SK-N-SH (cell line): ENCODE measurements around the gene UST. TPM values are rescaled to one million over a fixed set of nuclear protein-coding genes. Genes with fewer than 3 reads are reported as not detected.
"Not testable (repeated sequence)": the region's sequence is repeated elsewhere in the genome, so short reads cannot be mapped to it uniquely, and the experiment has no call there.

Experiments used
- CTCF ChIA-PET: fragments of 300-600, 350-600 bp; formaldehyde crosslinking; extraction: SDS; loops from one replicate; lab custom pipeline; 2021; lab: Yijun Ruan, JAX
- POLR2A ChIA-PET: fragments of 350-600 bp; sonication (Branson Sonifier 250); formaldehyde crosslinking; extraction: SDS; loops from one replicate; lab custom pipeline; 2020; ENCODE audit warnings: antibody characterized with exemption, inconsistent platforms; lab: Yijun Ruan, JAX
- DNase-seq: peaks from one replicate; pipeline ENCODE4 v3.0.0; 2012
- H2AFZ ChIP-seq: fragments of 200-600 bp; sonication (generic); 2 replicates; pipeline ENCODE4 v1.8.1; 2016; ENCODE audit warnings: antibody characterized with exemption, mild to moderate bottlenecking, low read depth
- H3F3A ChIP-seq: fragments of 200-600 bp; sonication (generic); replicated peaks from 2 replicates; pipeline ENCODE3; 2016; ENCODE audit warnings: antibody characterized with exemption, mild to moderate bottlenecking; ENCODE audit not compliant: insufficient read depth
- H3K27ac ChIP-seq, 2 experiments: fragments of 200-500 bp in 1 of 2; fragments of 200-600 bp in 1 of 2; sonication (Bioruptor generic) in 1 of 2; sonication (generic), shearing (Covaris generic) in 1 of 2; 2 replicates each; pipeline versions ENCODE4 v1.5.1 to v1.6.1; 2014 to 2016; ENCODE audit warnings: low read depth in 2 of 2, inconsistent platforms in 1 of 2, low read length in 1 of 2, mild to moderate bottlenecking in 1 of 2, mixed read lengths in 1 of 2
- H3K27me3 ChIP-seq: fragments of 200-600 bp; sonication (generic), shearing (Covaris generic); 2 replicates; pipeline ENCODE4 v1.6.1; 2016; ENCODE audit warnings: mixed run types; ENCODE audit not compliant: insufficient read depth
- H3K36me3 ChIP-seq, 2 experiments: fragments of 200-500 bp in 1 of 2; fragments of 200-600 bp in 1 of 2; sonication (Bioruptor generic) in 1 of 2; sonication (generic) in 1 of 2; replicated peaks in 1 of 2; 2 replicates each; pipeline versions ENCODE3 to v1.5.1; 2014 to 2016; ENCODE audit warnings: low read length in 1 of 2, mild to moderate bottlenecking in 1 of 2; ENCODE audit not compliant: insufficient read depth in 2 of 2, control insufficient read depth in 1 of 2
- H3K4me1 ChIP-seq, 2 experiments: fragments of 200-500 bp in 1 of 2; fragments of 200-600 bp in 1 of 2; sonication (Bioruptor generic) in 1 of 2; sonication (generic), shearing (Covaris generic) in 1 of 2; 2 replicates each; pipeline versions ENCODE4 v1.5.1 to v1.6.1; 2014 to 2016; ENCODE audit warnings: low read depth in 1 of 2, low read length in 1 of 2, mixed run types in 1 of 2; ENCODE audit not compliant: insufficient read depth in 2 of 2, control insufficient read depth in 1 of 2
- H3K4me2 ChIP-seq: fragments of 200-600 bp; sonication (generic), shearing (Covaris generic); 2 replicates; pipeline ENCODE4 v1.6.1; 2017; ENCODE audit warnings: mixed run types
- H3K4me3 ChIP-seq, 2 experiments: fragments of 200-500 bp in 1 of 2; fragments of 200-600 bp in 1 of 2; sonication (Bioruptor generic) in 1 of 2; sonication (generic), shearing (Covaris generic) in 1 of 2; 2 replicates each; pipeline versions ENCODE4 v1.5.1 to v1.8.1; 2014 to 2016; ENCODE audit warnings: low read depth in 2 of 2, inconsistent platforms in 1 of 2, low read length in 1 of 2, mild to moderate bottlenecking in 1 of 2, mixed read lengths in 1 of 2, moderate library complexity in 1 of 2
- H3K79me2 ChIP-seq: fragments of 200-600 bp; sonication (generic); 2 replicates; pipeline ENCODE4 v1.8.1; 2017; ENCODE audit warnings: mild to moderate bottlenecking; ENCODE audit not compliant: insufficient read depth
- H3K9ac ChIP-seq: fragments of 200-600 bp; sonication (generic); 2 replicates; pipeline ENCODE4 v1.6.1; 2017; ENCODE audit warnings: mixed run types
- H3K9me2 ChIP-seq: fragments of 200-600 bp; sonication (generic); 2 replicates; pipeline ENCODE4 v1.6.1; 2017; ENCODE audit warnings: mixed run types
- H3K9me3 ChIP-seq: fragments of 200-600 bp; sonication (generic); 2 replicates; pipeline ENCODE4 v1.6.1; 2017; ENCODE audit warnings: mixed run types, mild to moderate bottlenecking, moderate library complexity
- H4K20me1 ChIP-seq: fragments of 200-600 bp; sonication (generic); 2 replicates; pipeline ENCODE4 v1.6.1; 2017; ENCODE audit warnings: mild to moderate bottlenecking, mixed run types; ENCODE audit not compliant: insufficient read depth
- CHD2 ChIP-seq: fragments of 150-350 bp; IDR thresholded peaks from 2 replicates; pipeline ENCODE4 v1.6.1; 2018; ENCODE audit warnings: low read length; ENCODE audit not compliant: partially characterized antibody
- CTCF ChIP-seq: fragments of 200-600 bp; sonication (generic); IDR thresholded peaks from 2 replicates; pipeline ENCODE4 v1.6.1; 2017; ENCODE audit warnings: antibody characterized with exemption, mild to moderate bottlenecking, moderate library complexity
- EP300 ChIP-seq, 2 experiments: IDR thresholded peaks; 2 replicates each; pipeline versions ENCODE4 v1.4.0 to v1.6.1; 2012; ENCODE audit warnings: borderline replicate concordance in 1 of 2, low read depth in 1 of 2, low read length in 1 of 2
- EZH2phosphoT487 ChIP-seq: fragments of 200-600 bp; sonication (generic); IDR thresholded peaks from 2 replicates; pipeline ENCODE4 v1.6.1; 2017; ENCODE audit warnings: low read depth, mixed run types, mild to moderate bottlenecking, antibody characterized with exemption, moderate library complexity, borderline replicate concordance
- FOXJ3 ChIP-seq: sonication (generic); formaldehyde crosslinking; IDR thresholded peaks from 2 replicates; pipeline ENCODE4 v1.5.1; 2020; ENCODE audit warnings: mild to moderate bottlenecking, missing genetic modification reagents
- FOXM1 ChIP-seq: IDR thresholded peaks from 2 replicates; pipeline ENCODE4 v1.4.0; 2012; ENCODE audit warnings: low read depth, mild to moderate bottlenecking
- GABPA ChIP-seq: IDR thresholded peaks from 2 replicates; pipeline ENCODE4 v1.4.0; 2012; ENCODE audit warnings: low read depth, mild to moderate bottlenecking
- MEF2A ChIP-seq: IDR thresholded peaks from 2 replicates; pipeline ENCODE4 v1.4.0; 2012; ENCODE audit warnings: low read depth, borderline replicate concordance
- NFIC ChIP-seq: IDR thresholded peaks from 2 replicates; pipeline ENCODE4 v1.4.0; 2012; ENCODE audit warnings: borderline replicate concordance
- NRF1 ChIP-seq: IDR thresholded peaks from 2 replicates; pipeline ENCODE4 v1.6.1; 2012; ENCODE audit warnings: low read depth, mild to moderate bottlenecking, low read length
- PBX3 ChIP-seq: IDR thresholded peaks from 2 replicates; pipeline ENCODE4; 2012
- RCOR1 ChIP-seq: fragments of 150-350 bp; IDR thresholded peaks from 2 replicates; pipeline ENCODE4 v1.6.1; 2017; ENCODE audit warnings: antibody characterized with exemption, low read length
- SIN3A ChIP-seq: IDR thresholded peaks from 2 replicates; pipeline ENCODE4 v1.6.1; 2012; ENCODE audit warnings: low read depth, mild to moderate bottlenecking, low read length, moderate library complexity, borderline replicate concordance
- SMC3 ChIP-seq: IDR thresholded peaks from 2 replicates; pipeline ENCODE4 v1.6.1; 2012; ENCODE audit warnings: low read depth, low read length, improper control_type of control experiment
- TCF12 ChIP-seq: IDR thresholded peaks from 2 replicates; pipeline ENCODE4 v1.4.0; 2012
- ZBTB33 ChIP-seq: IDR thresholded peaks from 2 replicates; pipeline ENCODE4 v1.4.0; 2012; ENCODE audit warnings: low read depth, borderline replicate concordance
- WGBS: methylation state at CpG from one replicate; pipeline ENCODE4 v1.1.6; 2017; ENCODE audit warnings: low lambda C conversion rate; 5-methylcytosine and 5-hydroxymethylcytosine counted together
- polyA plus RNA-seq, 3 experiments: library from polyadenylated mRNA; depleted of rRNA; stranded (reverse); fragments of >200 nt; gene quantifications; 2 replicates each; pipeline ENCODE4 v1.2.3, GENCODE V29; 2012

UST gene
- polyA plus RNA-seq, 1 of the 3 experiments (the other 2 are of a cell fraction): 1.7 TPM

GRCh38 chr6:148978298-148978697 lies 231.5 kb downstream of the UST start:
- H3K4me1 ChIP-seq, CTCF ChIA-PET, H3K4me3 ChIP-seq, H3F3A ChIP-seq, H3K4me2 ChIP-seq, POLR2A ChIA-PET, H3K36me3 ChIP-seq, DNase-seq, H3K9me3 ChIP-seq, H2AFZ ChIP-seq, H3K9me2 ChIP-seq, H3K27ac ChIP-seq, H3K27me3 ChIP-seq, H3K9ac ChIP-seq, H3K79me2 ChIP-seq, H4K20me1 ChIP-seq: not testable (repeated sequence)
- WGBS: 55% methylated on average over 3 of the region's 3 CpGs

- no peaks in the 10 kb centered on the region for H3K4me1 ChIP-seq
- H3K4me3 ChIP-seq: no peak overlapping the region
- POLR2A ChIA-PET: no interaction called here
- H3K36me3 ChIP-seq: no peaks in the 10 kb centered on the region
- TF ChIP-seq RCOR1 (no peak), EP300 (IDR thresholded peaks at IDR 0.05; ENCODE audit: borderline replicate concordance in 1 of 2, low read depth in 1 of 2, low read length in 1 of 2) (no peak), FOXM1 (no peak), CTCF (no peak), FOXJ3 (no peak), CHD2 (no peak), EZH2phosphoT487 (no peak), TCF12 (no peak), GABPA (no peak), SMC3 (no peak), SIN3A (no peak), NRF1 (no peak), ZBTB33 (no peak), PBX3 (no peak), NFIC (no peak), MEF2A (no peak)
- TF ChIP-seq, all 33 proteins: peak for 0
- Histone ChIP-seq H4K20me1 (no peaks in the 10 kb centered on the region), H3K79me2 (no peaks in the 10 kb centered on the region), H3K9me2 (no peaks in the 10 kb centered on the region), H2AFZ (no peak overlapping the region; the same call in 1 of the 2 replicates), H3K4me2 (no peak overlapping the region), H3K9ac (no peak overlapping the region), H3K9me3 (no peaks in the 10 kb centered on the region), H3F3A (peaks cover 3% of the 10 kb centered on the region), H3K27ac (no peak overlapping the region), H3K27me3 (no peaks in the 10 kb centered on the region)
- CTCF ChIA-PET: no interaction called here
- DNase-seq: no peak
- 21% methylated on average over 7 of the region's 7 CpGs for WGBS
Observed at GRCh38 chr6:148979014-148979901, 232.4 kb downstream of the UST start.
